T-helper 17 cell (primary cell): ENCODE data around the gene FTSJ3. TPM values are rescaled to one million over a fixed set of nuclear protein-coding genes. Genes with fewer than 3 reads are reported as not detected.
A peak's percentile ranks its signal among the peaks of the same experiment; 100 is the strongest.

ENCODE experiments used
- ATAC-seq: fragments of 150-1000 bp; cut with Tn5 transposase; 2 replicates; pipeline ENCODE4 v1.10.0; 2021; ENCODE audit warnings: mild to moderate bottlenecking, moderate library complexity
- DNase-seq, 3 donors: peaks; one replicate each; pipeline versions ENCODE4 v3.0.0 to v3.0.0-alpha.2; 2020 to 2021
- H3K9me3 ChIP-seq: one replicate; pipeline ENCODE4 v1.7.0; 2013; ENCODE audit warnings: low read length, mild to moderate bottlenecking; ENCODE audit not compliant: control insufficient read depth, poor library complexity, severe bottlenecking
- H3K27ac Mint-ChIP-seq: one replicate; pipeline ENCODE4 v1.8.0; 2022; ENCODE audit warnings: mild to moderate bottlenecking, moderate library complexity, mixed read lengths
- H3K27me3 Mint-ChIP-seq: one replicate; pipeline ENCODE4 v1.8.0; 2022; ENCODE audit warnings: mixed read lengths
- H3K36me3 Mint-ChIP-seq: one replicate; pipeline ENCODE4 v1.8.0; 2022; ENCODE audit warnings: low read depth, mixed read lengths
- H3K4me1 Mint-ChIP-seq: one replicate; pipeline ENCODE4 v1.8.0; 2022; ENCODE audit warnings: mild to moderate bottlenecking, mixed read lengths
- H3K4me3 Mint-ChIP-seq: one replicate; pipeline ENCODE4 v1.8.0; 2022; ENCODE audit warnings: mild to moderate bottlenecking, moderate library complexity, mixed read lengths
- total RNA-seq, 4 donors: library from RNA in 2 of 4; stranded (reverse) in 2 of 4; gene quantifications; one replicate each; pipeline ENCODE4 v1.2.3 and lab custom pipeline; 2022 to 2026

The FTSJ3 gene
- total RNA-seq, 2 donors from 2014 or later: 44.2 to 54.3 TPM

GRCh38 chr17:63840591-63841349 is 13.3 kb upstream of the FTSJ3 start:
- Mint-ChIP-seq H3K27me3 (no peaks in the 10 kb centered on the region), H3K27ac (peak overlapping the region; percentile 95), H3K4me1 (peaks cover 36% of the 10 kb centered on the region), H3K36me3 (no peaks in the 10 kb centered on the region), H3K4me3 (peak overlapping the region; percentile 94)
- H3K9me3 ChIP-seq: no peaks in the 10 kb centered on the region
- ATAC-seq (no peak), DNase-seq (no peak)

GRCh38 chr17:63838631-63839171 is 11.2 kb upstream of the FTSJ3 start:
- Mint-ChIP-seq H3K27me3 (no peaks in the 10 kb centered on the region), H3K4me3 (peak overlapping the region; percentile 62), H3K4me1 (peaks cover 37% of the 10 kb centered on the region), H3K27ac (peak overlapping the region; percentile 86), H3K36me3 (no peaks in the 10 kb centered on the region)
- ATAC-seq: no peak
- no peaks in the 10 kb centered on the region for H3K9me3 ChIP-seq
- DNase-seq: no peak

DNA sequence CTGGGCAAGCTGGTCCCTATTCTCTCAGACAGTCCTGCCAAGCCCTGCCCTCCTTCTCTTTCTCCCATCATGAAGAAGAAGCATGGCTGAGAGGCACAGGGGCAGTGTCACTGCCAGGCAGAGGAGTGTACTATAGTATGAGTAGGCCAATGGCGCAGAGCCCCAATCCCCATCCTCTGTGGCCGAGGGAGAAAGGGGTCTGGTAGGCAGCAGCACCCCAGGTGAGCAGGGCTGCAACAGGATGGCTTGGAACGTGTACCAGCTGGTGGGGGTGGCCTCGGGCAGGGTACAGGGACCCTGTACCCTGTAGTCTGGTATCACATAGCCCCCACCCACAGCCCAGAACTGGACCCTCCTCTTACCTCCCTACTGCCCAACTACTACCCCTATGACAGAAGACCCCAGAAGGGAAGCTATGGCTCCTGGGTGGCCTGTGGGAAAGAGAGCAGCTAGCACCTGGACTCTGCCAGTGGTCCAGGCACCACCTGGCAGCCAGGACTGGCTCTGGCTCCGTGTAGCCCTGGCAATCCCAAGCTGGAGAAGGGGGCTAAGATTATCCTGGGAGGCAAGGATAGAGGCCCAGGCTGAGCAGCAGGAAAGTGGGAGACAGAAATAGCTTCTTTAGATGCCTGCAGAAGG is 10.6 kb upstream of the FTSJ3 start:
- DNase-seq (no peak), ATAC-seq (no peak)
- no peaks in the 10 kb centered on the region for H3K9me3 ChIP-seq
- Mint-ChIP-seq H3K27me3 (no peaks in the 10 kb centered on the region), H3K27ac (peak overlapping the region; percentile 86), H3K4me3 (no peak overlapping the region), H3K36me3 (no peaks in the 10 kb centered on the region), H3K4me1 (peaks cover 36% of the 10 kb centered on the region)

- peak overlapping the region; percentile 86 for H3K27ac Mint-ChIP-seq
- H3K4me1 Mint-ChIP-seq: peaks cover 40% of the 10 kb centered on the region
- H3K9me3 ChIP-seq: no peaks in the 10 kb centered on the region
- ATAC-seq (no peak), DNase-seq (no peak)
- H3K27me3 Mint-ChIP-seq: no peaks in the 10 kb centered on the region
- no peaks in the 10 kb centered on the region for H3K36me3 Mint-ChIP-seq
- H3K4me3 Mint-ChIP-seq: no peak overlapping the region
Measured at GRCh38 chr17:63837480-63837879, 10.0 kb upstream of the FTSJ3 start.

DNA sequence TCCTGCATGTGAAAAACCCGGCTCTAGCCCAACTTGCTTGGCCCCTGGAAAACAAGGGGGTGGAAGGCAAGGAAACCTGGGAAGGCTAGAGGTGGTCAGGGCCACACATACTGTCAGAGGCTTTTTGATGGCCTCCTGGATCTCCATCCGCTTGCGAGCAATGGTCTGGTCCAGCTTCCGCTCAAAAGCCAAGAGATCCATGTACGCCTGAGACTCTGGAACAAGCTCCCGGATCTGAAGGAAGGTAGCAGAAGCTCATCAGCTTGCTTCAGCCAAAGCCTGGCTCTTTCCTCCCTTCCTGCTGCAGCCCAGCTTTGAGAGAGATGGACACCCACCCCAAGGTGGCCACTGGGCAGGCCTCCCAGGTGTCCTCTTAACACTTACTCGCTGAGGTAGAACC is 9.3 kb upstream of the FTSJ3 start:
- H3K4me3 Mint-ChIP-seq: no peak overlapping the region
- no peaks in the 10 kb centered on the region for H3K36me3 Mint-ChIP-seq
- DNase-seq: no peak
- H3K4me1 Mint-ChIP-seq: peaks cover 45% of the 10 kb centered on the region
- H3K9me3 ChIP-seq: no peaks in the 10 kb centered on the region
- no peak for ATAC-seq
- H3K27ac Mint-ChIP-seq: no peak overlapping the region
- no peaks in the 10 kb centered on the region for H3K27me3 Mint-ChIP-seq

GRCh38 chr17:63835167-63835720 is 7.8 kb upstream of the FTSJ3 start:
- Mint-ChIP-seq H3K4me1 (peaks cover 44% of the 10 kb centered on the region), H3K4me3 (no peak overlapping the region), H3K27ac (peak overlapping the region; percentile 82), H3K27me3 (no peaks in the 10 kb centered on the region), H3K36me3 (peaks cover 2% of the 10 kb centered on the region)
- no peak for ATAC-seq
- H3K9me3 ChIP-seq: peaks cover 2% of the 10 kb centered on the region
- DNase-seq: no peak

DNA sequence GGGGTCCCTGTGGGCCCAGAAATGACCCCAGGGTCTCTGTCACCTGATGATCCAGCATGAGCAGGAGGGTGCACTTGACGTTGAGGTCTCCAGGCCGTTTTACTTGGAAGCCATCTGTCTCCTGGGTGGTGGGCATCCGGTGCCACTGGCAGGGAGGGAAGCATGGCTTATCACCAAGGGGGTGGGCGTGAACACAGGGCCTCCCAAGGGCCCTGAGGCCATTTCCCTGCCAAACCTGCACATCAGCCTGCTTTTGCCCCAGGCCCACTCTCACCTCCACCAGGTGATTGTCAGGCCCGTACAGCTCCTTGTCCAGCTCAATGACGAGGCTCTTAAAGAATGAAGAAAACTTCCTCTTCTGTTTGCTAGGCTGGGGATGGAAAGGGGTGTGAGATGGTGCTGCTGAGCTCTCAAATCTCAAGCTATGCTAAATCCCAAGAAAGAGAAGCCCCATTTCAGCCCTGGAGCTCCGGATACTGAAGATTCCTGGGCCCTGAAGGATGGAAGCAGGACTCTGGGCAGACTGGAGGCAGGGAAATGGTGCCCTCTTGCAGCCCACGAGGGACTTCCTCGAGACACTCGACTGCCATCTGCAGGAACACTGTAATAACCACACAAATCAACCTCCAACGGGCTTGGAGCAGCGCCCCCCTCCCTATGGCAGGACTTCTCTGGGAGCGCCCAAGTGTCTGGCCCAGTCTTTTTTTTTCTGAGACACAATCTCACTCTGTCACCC is 7.1 kb upstream of the FTSJ3 start:
- ATAC-seq: peak; percentile 88
- H3K27ac Mint-ChIP-seq: peak overlapping the region; percentile 82
- peaks cover 48% of the 10 kb centered on the region for H3K4me1 Mint-ChIP-seq
- peaks cover 2% of the 10 kb centered on the region for H3K36me3 Mint-ChIP-seq
- H3K27me3 Mint-ChIP-seq: no peaks in the 10 kb centered on the region
- DNase-seq: peak; percentile 29 to 43 (median 36)
- H3K4me3 Mint-ChIP-seq: no peak overlapping the region
- peaks cover 2% of the 10 kb centered on the region for H3K9me3 ChIP-seq

GRCh38 chr17:63833741-63834373 is 6.4 kb upstream of the FTSJ3 start:
- Mint-ChIP-seq H3K4me3 (no peak overlapping the region), H3K27me3 (no peaks in the 10 kb centered on the region), H3K4me1 (peaks cover 50% of the 10 kb centered on the region), H3K27ac (no peak overlapping the region), H3K36me3 (peaks cover 2% of the 10 kb centered on the region)
- H3K9me3 ChIP-seq: peaks cover 2% of the 10 kb centered on the region
- ATAC-seq: no peak
- no peak for DNase-seq

GRCh38 chr17:63833026-63833740 is 5.7 kb upstream of the FTSJ3 start:
- peaks cover 2% of the 10 kb centered on the region for H3K36me3 Mint-ChIP-seq
- peaks cover 2% of the 10 kb centered on the region for H3K9me3 ChIP-seq
- H3K27me3 Mint-ChIP-seq: no peaks in the 10 kb centered on the region
- peak overlapping the region; percentile 29 for H3K27ac Mint-ChIP-seq
- DNase-seq (no peak), ATAC-seq (no peak)
- peaks cover 53% of the 10 kb centered on the region for H3K4me1 Mint-ChIP-seq
- no peak overlapping the region for H3K4me3 Mint-ChIP-seq

GRCh38 chr17:63832455-63832854 is 5.0 kb upstream of the FTSJ3 start:
- ATAC-seq (no peak), DNase-seq (no peak)
- Mint-ChIP-seq H3K27ac (peak overlapping the region; percentile 29), H3K36me3 (peaks cover 2% of the 10 kb centered on the region), H3K4me3 (peak overlapping the region; percentile 12), H3K27me3 (no peaks in the 10 kb centered on the region), H3K4me1 (peaks cover 55% of the 10 kb centered on the region)
- H3K9me3 ChIP-seq: peaks cover 2% of the 10 kb centered on the region

- Mint-ChIP-seq H3K27ac (peak overlapping the region; percentile 66), H3K4me3 (peak overlapping the region; percentile 59), H3K27me3 (no peaks in the 10 kb centered on the region), H3K4me1 (peaks cover 57% of the 10 kb centered on the region), H3K36me3 (peaks cover 6% of the 10 kb centered on the region)
- peaks cover 2% of the 10 kb centered on the region for H3K9me3 ChIP-seq
- DNase-seq: no peak
- no peak for ATAC-seq
Measured at GRCh38 chr17:63832014-63832413, 4.6 kb upstream of the FTSJ3 start.

DNA sequence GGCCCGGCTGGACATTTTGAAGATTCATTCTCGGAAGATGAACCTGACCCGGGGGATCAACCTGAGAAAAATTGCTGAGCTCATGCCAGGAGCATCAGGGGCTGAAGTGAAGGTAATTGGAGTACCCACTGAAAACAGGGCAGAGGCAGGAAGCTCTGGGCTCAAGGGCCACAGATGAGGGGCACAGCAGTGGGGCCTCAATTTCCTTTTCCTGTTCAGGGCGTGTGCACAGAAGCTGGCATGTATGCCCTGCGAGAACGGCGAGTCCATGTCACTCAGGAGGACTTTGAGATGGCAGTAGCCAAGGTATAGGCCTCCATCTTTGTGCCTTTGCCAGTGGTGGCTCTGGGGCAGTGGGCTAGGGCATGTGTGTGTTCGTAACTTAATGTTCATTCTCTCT is 4.0 kb upstream of the FTSJ3 start:
- H3K27me3 Mint-ChIP-seq: no peaks in the 10 kb centered on the region
- peaks cover 8% of the 10 kb centered on the region for H3K36me3 Mint-ChIP-seq
- peaks cover 2% of the 10 kb centered on the region for H3K9me3 ChIP-seq
- peaks cover 60% of the 10 kb centered on the region for H3K4me1 Mint-ChIP-seq
- H3K27ac Mint-ChIP-seq: peak overlapping the region; percentile 66
- no peak for DNase-seq
- peak overlapping the region; percentile 59 for H3K4me3 Mint-ChIP-seq
- no peak for ATAC-seq
